HG03558 (cell line): ENCODE results near the gene ADORA2B.

Source experiments
- ATAC-seq: cut with Tn5 transposase; IDR thresholded peaks from one replicate; pipeline ENCODE4 v1.9.1; 2021; ENCODE audit warnings: moderate number of reproducible peaks; ENCODE audit not compliant: unreplicated experiment; ENCODE audit errors: extremely low read depth

ADORA2B gene

GRCh38 chr17:15952048-15952532, 7.2 kb downstream of the ADORA2B start:
- no peak for ATAC-seq

- ATAC-seq, result no peak
Observed at GRCh38 chr17:15952916-15953790, 8.2 kb downstream of the ADORA2B start.

GRCh38 chr17:15954222-15954621, 9.3 kb downstream of the ADORA2B start:
- no peak for ATAC-seq

GRCh38 chr17:15955793-15956541, 11.0 kb downstream of the ADORA2B start:
- no peak for ATAC-seq

- no peak for ATAC-seq
Observed at GRCh38 chr17:15957206-15957605, 12.3 kb downstream of the ADORA2B start.

GRCh38 chr17:15957608-15958307, 12.8 kb downstream of the ADORA2B start:
- ATAC-seq, result no peak

- no peak for ATAC-seq
Observed at GRCh38 chr17:15958484-15958854, 13.5 kb downstream of the ADORA2B start.

- ATAC-seq, result no peak
Observed at GRCh38 chr17:15963670-15964110, 18.8 kb downstream of the ADORA2B start.

GRCh38 chr17:15965528-15965927, 20.6 kb downstream of the ADORA2B start:
- ATAC-seq, result no peak

GRCh38 chr17:15966183-15966878, 21.4 kb downstream of the ADORA2B start:
- no peak for ATAC-seq

- ATAC-seq, result no peak
Observed at GRCh38 chr17:15966879-15967248, 21.9 kb downstream of the ADORA2B start.

GRCh38 chr17:15967706-15968399, 22.9 kb downstream of the ADORA2B start:
- ATAC-seq, result no peak

- no peak for ATAC-seq
Observed at GRCh38 chr17:15969463-15969862, 24.5 kb downstream of the ADORA2B start.

- ATAC-seq, result no peak
Observed at GRCh38 chr17:15970500-15970899, 25.6 kb downstream of the ADORA2B start.

GRCh38 chr17:15971098-15971678, 26.3 kb downstream of the ADORA2B start:
- no peak for ATAC-seq

GRCh38 chr17:15971882-15972281, 27.0 kb downstream of the ADORA2B start:
- no peak for ATAC-seq

- no peak for ATAC-seq
Observed at GRCh38 chr17:15972497-15972951, 27.6 kb downstream of the ADORA2B start.

GRCh38 chr17:15973016-15973415, 28.1 kb downstream of the ADORA2B start:
- ATAC-seq, result no peak

GRCh38 chr17:15973834-15974233, 28.9 kb downstream of the ADORA2B start:
- no peak for ATAC-seq
